A549 treated with Mapracorat at 1 μM for 4 hours (cell line): Measurements from ENCODE around the gene LCE4A. TPM values are rescaled to one million over a fixed set of nuclear protein-coding genes. Genes with fewer than 3 reads are reported as not detected.

ENCODE experiments used
- total RNA-seq: library from RNA; stranded (reverse); fragments of 200-300 nt; extraction: Qiagen RNA extraction; gene quantifications from 5 replicates; pipeline ENCODE4 v1.2.3, GENCODE V29; 2022

The LCE4A gene
- total RNA-seq, result not detected in 5 replicates

DNA sequence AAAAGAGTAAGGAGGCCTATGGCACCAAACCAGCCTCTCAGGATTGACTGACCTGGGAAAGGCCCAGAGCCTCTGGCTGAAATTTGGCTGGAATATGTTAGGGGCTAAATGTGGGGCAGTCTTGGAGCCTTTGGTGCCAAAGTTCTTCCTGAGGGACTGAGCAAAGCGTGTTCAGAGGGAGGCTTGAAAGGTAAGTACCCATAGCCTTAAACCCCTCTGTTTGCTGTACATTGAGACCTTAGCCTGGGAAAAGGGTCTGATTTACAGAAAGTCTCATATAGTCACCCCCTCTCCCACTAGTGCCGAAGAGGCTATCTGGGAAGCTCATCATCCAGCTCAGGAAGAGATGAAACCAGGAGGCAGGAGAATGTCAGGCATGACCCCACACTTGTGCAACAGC, at the start of gene LCE4A:
Gene LCE4A (plus strand): TSS at position 301 of the 400 bp plus-strand sequence. CDS start 916 bp downstream, outside the sequence.

DNA sequence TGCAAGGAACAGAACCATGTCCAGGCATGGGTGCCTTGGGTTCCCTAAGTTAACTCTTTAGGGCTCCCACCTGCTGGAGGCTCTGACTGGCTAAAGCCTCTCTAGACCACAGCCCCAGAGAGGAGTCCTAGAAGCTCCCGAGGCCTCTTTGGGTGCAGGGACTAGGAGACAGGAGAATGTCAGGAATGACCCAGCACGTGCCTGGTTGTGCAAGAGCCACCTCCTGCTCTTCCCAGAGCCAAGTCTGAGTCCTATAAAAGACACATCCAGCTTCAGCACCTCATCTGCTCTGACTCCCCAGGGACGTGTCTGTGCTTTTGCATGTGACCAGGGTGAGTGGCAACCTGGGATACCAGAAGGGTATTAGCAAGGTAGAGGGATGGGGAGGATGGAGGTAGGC, 44.9 kb upstream of the LCE4A start, which contains the start of gene LCE2D:
Gene LCE2D (plus strand): TSS at position 283 of the 400 bp plus-strand sequence. CDS start 726 bp downstream, outside the sequence.

GRCh38 chr1:152674983-152675382, 33.0 kb upstream of the LCE4A start, which contains the start of gene LCE2C:
Gene LCE2C, plus strand, starts transcription at chr1:152675279. Its CDS starts 737 bp downstream, at chr1:152676016.

DNA sequence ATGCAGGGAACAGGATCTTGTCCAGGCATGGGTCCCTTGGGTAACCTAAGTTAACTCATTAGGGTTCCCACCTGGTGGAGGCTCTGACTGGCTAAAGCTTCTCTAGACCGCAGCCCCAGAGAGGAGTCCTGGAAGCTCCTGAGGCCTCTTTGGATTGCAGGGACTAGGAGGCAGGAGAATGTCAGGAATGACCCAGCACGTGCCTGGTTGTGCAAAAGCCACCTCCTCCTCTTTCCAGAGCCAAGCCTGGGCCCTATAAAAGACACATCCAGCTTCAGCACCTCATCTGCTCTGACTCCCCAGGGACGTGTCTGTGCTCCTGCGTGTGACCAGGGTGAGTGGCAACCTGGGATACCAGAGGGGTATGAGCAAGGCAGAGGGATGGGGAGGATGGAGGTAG, 22.1 kb upstream of the LCE4A start, which contains the start of gene LCE2B:
Gene LCE2B (plus strand): TSS at position 301 of the 400 bp plus-strand sequence. CDS start 721 bp downstream, outside the sequence.

DNA sequence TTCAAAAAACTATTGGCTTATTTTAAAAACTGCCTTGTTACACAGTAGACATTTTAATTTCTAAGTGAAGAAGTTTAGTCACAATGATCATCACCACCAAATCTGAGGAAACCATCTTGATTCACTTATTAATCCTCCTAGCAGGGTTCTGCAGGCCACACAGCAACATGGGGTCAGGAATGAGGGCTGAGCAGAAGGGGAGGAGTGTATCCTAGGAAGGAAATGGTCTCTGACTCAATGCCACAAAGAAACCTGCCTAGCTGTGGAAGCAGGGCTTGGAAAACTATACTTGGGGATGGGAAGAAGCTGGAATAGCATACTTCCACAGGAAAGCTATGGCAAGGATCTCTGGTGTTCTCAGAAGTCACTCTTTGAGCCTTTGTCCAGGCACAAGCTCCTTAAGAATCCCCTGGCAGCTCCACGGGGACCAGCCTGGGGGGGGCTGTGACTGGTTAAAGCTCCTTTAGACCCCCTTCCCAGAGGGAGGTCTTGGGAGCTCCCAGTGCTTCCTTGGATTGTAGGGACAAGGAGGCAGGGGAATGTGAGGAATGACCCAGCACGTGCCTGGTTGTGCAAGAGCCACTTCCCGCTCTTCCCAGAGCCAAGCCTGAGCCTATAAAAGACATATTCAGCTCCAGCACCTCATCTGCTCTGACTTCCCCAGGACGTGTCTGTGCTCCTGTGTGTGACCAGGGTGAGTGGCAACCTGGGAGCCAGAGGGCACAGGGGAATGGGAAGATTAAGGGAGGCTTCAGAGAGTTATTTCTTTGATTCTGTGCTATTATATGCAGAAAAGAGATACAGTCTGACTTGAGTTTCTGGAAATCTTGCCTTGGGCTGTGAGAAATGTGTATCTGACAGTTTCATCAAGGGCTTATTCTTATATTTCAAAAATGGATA, 10.0 kb upstream of the LCE4A start, which contains the start of gene LCE2A:
Gene LCE2A (plus strand): TSS at position 645 of the 900 bp plus-strand sequence. CDS start 557 bp downstream, outside the sequence.

DNA sequence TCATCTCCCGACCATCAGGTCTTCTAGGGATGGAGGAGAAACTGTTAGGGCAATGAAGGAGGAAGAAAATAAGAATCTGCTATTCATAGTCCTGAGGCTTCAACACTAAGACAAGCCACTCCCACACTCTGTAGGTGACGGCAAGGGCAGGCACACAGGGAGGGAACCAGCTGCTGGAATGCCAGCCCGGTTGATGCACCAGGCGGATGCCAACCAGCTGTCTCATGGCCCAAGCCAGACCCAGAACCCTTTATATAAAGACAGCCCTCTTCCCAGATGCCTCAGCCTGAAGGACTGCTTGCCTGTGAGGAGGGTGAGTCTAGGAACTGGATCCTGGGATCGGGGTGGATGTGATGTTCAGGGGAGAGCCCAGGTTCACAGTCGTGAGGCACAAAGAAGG, 49.8 kb downstream of the LCE4A start, which contains the start of gene KPRP:
Gene KPRP (plus strand): TSS at position 279 of the 400 bp plus-strand sequence. CDS start 1,564 bp downstream, outside the sequence.

Other genes starting within 250 kb of the LCE4A start
- gene LCE5A, start 197.4 kb upstream of the LCE4A start, total RNA-seq, result not detected in 5 replicates
- 0.26 to 0.75 TPM (median 0.74 TPM) in 3 of 5 replicates, not detected in the others for gene CRCT1, start 193.7 kb upstream of the LCE4A start, total RNA-seq
- 0.30 to 0.54 TPM in 2 of 5 replicates, not detected in the others for gene LCE3E, start 141.4 kb upstream of the LCE4A start, total RNA-seq
- gene LCE3D, start 127.6 kb upstream of the LCE4A start, total RNA-seq, result 1.7 to 2.7 TPM (median 2.3 TPM) in 5 replicates
- not detected in 5 replicates for gene LCE3C, start 107.9 kb upstream of the LCE4A start, total RNA-seq
- gene LCE3B, start 94.3 kb upstream of the LCE4A start, total RNA-seq, result not detected in 5 replicates
- gene LCE3A, start 85.1 kb upstream of the LCE4A start, total RNA-seq, result not detected in 5 replicates
- gene LCE2D, start 44.8 kb upstream of the LCE4A start, total RNA-seq, result not detected in 5 replicates
- not detected in 5 replicates for gene LCE2C, start 32.9 kb upstream of the LCE4A start, total RNA-seq
- gene LCE2B, start 22.0 kb upstream of the LCE4A start, total RNA-seq, result not detected in 5 replicates
- not detected in 5 replicates for gene LCE2A, start 9.8 kb upstream of the LCE4A start, total RNA-seq
- gene KPRP, start 49.9 kb downstream of the LCE4A start, total RNA-seq, result not detected in 5 replicates
- gene LCE1F, start 67.0 kb downstream of the LCE4A start, total RNA-seq, result not detected in 5 replicates
- gene LCE1E, start 78.1 kb downstream of the LCE4A start, total RNA-seq, result 0.18 TPM in 1 of 5 replicates, not detected in the others
- gene LCE1D, start 88.6 kb downstream of the LCE4A start, total RNA-seq, result not detected in 5 replicates
- gene LCE1C, start 98.5 kb downstream of the LCE4A start, total RNA-seq, result not detected in 5 replicates
- gene LCE1B, start 103.8 kb downstream of the LCE4A start, total RNA-seq, result not detected in 5 replicates
- not detected in 5 replicates for gene LCE1A, start 119.3 kb downstream of the LCE4A start, total RNA-seq
- gene LCE6A, start 134.7 kb downstream of the LCE4A start, total RNA-seq, result not detected in 5 replicates
- not detected in 5 replicates for gene LCE7A, start 151.8 kb downstream of the LCE4A start, total RNA-seq
- gene SMCP, start 170.2 kb downstream of the LCE4A start, total RNA-seq, result not detected in 5 replicates
- gene IVL, start 200.4 kb downstream of the LCE4A start, total RNA-seq, result 0.06 to 0.13 TPM (median 0.10 TPM) in 3 of 5 replicates, not detected in the others
- not detected in 5 replicates for gene SPRR5, start 239.0 kb downstream of the LCE4A start, total RNA-seq